ENCODE results near the gene TBC1D9. TPM values are rescaled to one million over a fixed set of nuclear protein-coding genes. Genes with fewer than 3 reads are reported as not detected.

Gene TBC1D9
- total and polyA plus RNA-seq, 4 donors = 9.0 to 52.6 (median 24.5) TPM

GRCh38 chr4:140774510-140774909 lies 18.3 kb upstream of the TBC1D9 start:
- Histone ChIP-seq H3K36me3 (ENCODE audit: control insufficient read depth in 4 of 4, insufficient read depth in 4 of 4, low read length in 4 of 4) (no peaks in the 10 kb centered on the region), H3K9me3 (ENCODE audit: control insufficient read depth in 4 of 4, insufficient read depth in 3 of 4, low read length in 3 of 4) (no peaks in the 10 kb centered on the region), H3K4me1 (ENCODE audit: control insufficient read depth in 5 of 5, insufficient read depth in 5 of 5, low read length in 5 of 5) (peaks cover 0 to 6% (median 4%) of the 10 kb centered on the region in 5 donors), H3K4me3 (no peak overlapping the region), H3K27ac (ENCODE audit: low read depth in 1 of 2, low read length in 1 of 2) (no peak overlapping the region), H3K27me3 (ENCODE audit: control insufficient read depth in 3 of 3, insufficient read depth in 3 of 3, low read length in 2 of 3) (no peaks in the 10 kb centered on the region), H3K9ac (ENCODE audit: insufficient read depth in 1 of 2, low read length in 2 of 2) (no peak overlapping the region)
- no peak for DNase-seq
- TF ChIP-seq CTCF (IDR thresholded peaks at IDR 0.05; ENCODE audit: control extremely low read depth, extremely low read depth) = no peak
- ATAC-seq (ENCODE audit: insufficient read depth, low FRiP score) = no peak
- WGBS, 2 donors = 93% methylated on average over 6 of the region's 6 CpGs

GRCh38 chr4:140769209-140769608 lies 13.0 kb upstream of the TBC1D9 start:
- H3K4me1 ChIP-seq (ENCODE audit: control insufficient read depth in 5 of 5, insufficient read depth in 5 of 5, low read length in 5 of 5) = no peaks in the 10 kb centered on the region
- ATAC-seq (ENCODE audit: insufficient read depth, low FRiP score) (no peak), DNase-seq (no peak)
- WGBS, 2 donors = 79 to 87% methylated on average over 3 of the region's 3 CpGs
- H3K36me3 ChIP-seq (ENCODE audit: control insufficient read depth in 4 of 4, insufficient read depth in 4 of 4, low read length in 4 of 4) = no peaks in the 10 kb centered on the region
- H3K27ac ChIP-seq (ENCODE audit: low read depth in 1 of 2, low read length in 1 of 2) = no peak overlapping the region
- no peak for TF ChIP-seq CTCF (IDR thresholded peaks at IDR 0.05; ENCODE audit: control extremely low read depth, extremely low read depth)
- H3K27me3 ChIP-seq (ENCODE audit: control insufficient read depth in 3 of 3, insufficient read depth in 3 of 3, low read length in 2 of 3) = no peaks in the 10 kb centered on the region
- no peak overlapping the region for H3K4me3 ChIP-seq
- H3K9me3 ChIP-seq (ENCODE audit: control insufficient read depth in 4 of 4, insufficient read depth in 3 of 4, low read length in 3 of 4) = no peaks in the 10 kb centered on the region
- no peak overlapping the region for H3K9ac ChIP-seq (ENCODE audit: insufficient read depth in 1 of 2, low read length in 2 of 2)

- Histone ChIP-seq H3K4me3 (no peak overlapping the region), H3K4me1 (ENCODE audit: control insufficient read depth in 5 of 5, insufficient read depth in 5 of 5, low read length in 5 of 5) (no peaks in the 10 kb centered on the region), H3K36me3 (ENCODE audit: control insufficient read depth in 4 of 4, insufficient read depth in 4 of 4, low read length in 4 of 4) (no peaks in the 10 kb centered on the region), H3K9ac (ENCODE audit: insufficient read depth in 1 of 2, low read length in 2 of 2) (no peak overlapping the region), H3K27ac (ENCODE audit: low read depth in 1 of 2, low read length in 1 of 2) (no peak overlapping the region), H3K9me3 (ENCODE audit: control insufficient read depth in 4 of 4, insufficient read depth in 3 of 4, low read length in 3 of 4) (no peaks in the 10 kb centered on the region), H3K27me3 (ENCODE audit: control insufficient read depth in 3 of 3, insufficient read depth in 3 of 3, low read length in 2 of 3) (no peaks in the 10 kb centered on the region)
- 60 to 75% methylated on average over 7 of the region's 7 CpGs for WGBS, 2 donors
- no peak for TF ChIP-seq CTCF (IDR thresholded peaks at IDR 0.05; ENCODE audit: control extremely low read depth, extremely low read depth)
- DNase-seq (peak in 1 of 3 donors; percentile 50), ATAC-seq (ENCODE audit: insufficient read depth, low FRiP score) (no peak)
These were observed 8.7 kb upstream of the TBC1D9 start for GRCh38 chr4:140764785-140765392.

GRCh38 chr4:140762202-140762601 lies 6.0 kb upstream of the TBC1D9 start:
- Histone ChIP-seq H3K4me3 (no peak overlapping the region), H3K9ac (ENCODE audit: insufficient read depth in 1 of 2, low read length in 2 of 2) (no peak overlapping the region), H3K4me1 (ENCODE audit: control insufficient read depth in 5 of 5, insufficient read depth in 5 of 5, low read length in 5 of 5) (peaks cover 0 to 5% (median 0%) of the 10 kb centered on the region in 5 donors), H3K27me3 (ENCODE audit: control insufficient read depth in 3 of 3, insufficient read depth in 3 of 3, low read length in 2 of 3) (no peaks in the 10 kb centered on the region), H3K9me3 (ENCODE audit: control insufficient read depth in 4 of 4, insufficient read depth in 3 of 4, low read length in 3 of 4) (no peaks in the 10 kb centered on the region), H3K36me3 (ENCODE audit: control insufficient read depth in 4 of 4, insufficient read depth in 4 of 4, low read length in 4 of 4) (no peaks in the 10 kb centered on the region), H3K27ac (ENCODE audit: low read depth in 1 of 2, low read length in 1 of 2) (no peak overlapping the region)
- WGBS, 2 donors = 89 to 95% methylated on average over 3 of the region's 3 CpGs
- DNase-seq (no peak), ATAC-seq (ENCODE audit: insufficient read depth, low FRiP score) (no peak)
- no peak for TF ChIP-seq CTCF (IDR thresholded peaks at IDR 0.05; ENCODE audit: control extremely low read depth, extremely low read depth)
